T-helper 2 cell (primary cell): ENCODE data around the gene RPS29.

Experiments used
- DNase-seq, 5 experiments: peaks; one replicate each; pipeline versions ENCODE4 v3.0.0 to v3.0.0-alpha.2; 2012 to 2022

RPS29 gene

DNA sequence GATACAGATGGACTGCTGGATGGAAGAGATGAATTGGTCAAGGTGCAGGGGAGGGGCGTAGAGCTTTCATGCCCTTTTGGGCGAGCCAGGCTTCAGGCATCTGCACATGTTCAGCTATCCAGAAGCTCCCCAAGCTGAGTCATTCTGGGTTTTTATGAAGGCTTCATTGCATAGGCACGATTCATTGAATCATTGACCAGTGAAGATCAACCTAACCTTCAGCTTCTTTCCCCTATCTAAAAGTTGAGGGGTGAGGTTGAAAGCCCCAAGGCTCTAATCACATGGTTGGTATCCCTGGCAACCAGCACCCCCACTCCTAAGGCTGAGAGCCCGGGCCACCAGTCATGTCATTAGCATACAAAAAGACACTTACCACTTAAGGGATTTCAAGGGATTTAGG is 36.3 kb downstream of the RPS29 start:
- DNase-seq, result no peak

- no peak for DNase-seq
Observed at GRCh38 chr14:49549446-49549845, 36.7 kb downstream of the RPS29 start.

DNA sequence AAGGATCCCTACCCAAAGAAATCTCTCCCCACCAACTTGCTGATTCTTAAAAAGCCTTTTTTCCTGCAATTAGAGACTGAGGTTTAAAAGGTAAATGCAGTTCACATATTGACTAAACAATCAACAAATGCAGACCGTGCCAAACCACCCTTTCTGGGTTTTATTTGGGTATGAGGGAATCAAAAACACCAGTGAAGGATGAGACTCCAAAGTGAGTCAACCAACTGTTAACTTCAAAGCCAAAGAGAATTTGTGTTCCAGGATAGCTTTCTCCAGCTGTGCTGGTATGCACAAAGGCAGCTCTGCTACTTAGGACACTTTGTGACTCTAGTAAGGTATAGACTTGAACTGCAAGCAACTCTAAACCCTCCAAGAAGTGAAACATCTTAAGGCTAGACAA is 39.4 kb downstream of the RPS29 start:
- DNase-seq, result no peak

GRCh38 chr14:49545716-49546115 is 40.5 kb downstream of the RPS29 start:
- no peak for DNase-seq

- DNase-seq, result no peak
Observed at GRCh38 chr14:49545071-49545470, 41.1 kb downstream of the RPS29 start.

DNA sequence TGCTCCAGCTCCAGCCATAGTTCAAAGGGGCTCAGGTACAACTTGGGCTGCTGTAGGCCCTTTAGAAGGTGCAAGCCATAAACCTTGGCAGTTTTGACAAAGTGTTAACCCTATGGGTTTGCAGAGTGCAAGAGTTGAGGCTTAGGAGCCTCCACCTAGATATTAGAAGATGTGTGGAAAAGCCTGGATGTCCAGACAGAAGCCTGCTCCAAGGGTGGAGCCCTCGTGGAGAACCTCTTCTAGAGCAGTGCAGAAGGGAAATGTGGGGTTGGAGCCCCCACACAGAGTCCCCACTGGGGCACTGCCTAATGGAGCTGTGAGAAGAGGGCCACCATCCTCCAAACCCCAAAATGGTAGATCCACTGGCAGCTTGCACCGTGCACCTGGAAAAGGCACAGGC is 45.1 kb downstream of the RPS29 start:
- no peak for DNase-seq

DNA sequence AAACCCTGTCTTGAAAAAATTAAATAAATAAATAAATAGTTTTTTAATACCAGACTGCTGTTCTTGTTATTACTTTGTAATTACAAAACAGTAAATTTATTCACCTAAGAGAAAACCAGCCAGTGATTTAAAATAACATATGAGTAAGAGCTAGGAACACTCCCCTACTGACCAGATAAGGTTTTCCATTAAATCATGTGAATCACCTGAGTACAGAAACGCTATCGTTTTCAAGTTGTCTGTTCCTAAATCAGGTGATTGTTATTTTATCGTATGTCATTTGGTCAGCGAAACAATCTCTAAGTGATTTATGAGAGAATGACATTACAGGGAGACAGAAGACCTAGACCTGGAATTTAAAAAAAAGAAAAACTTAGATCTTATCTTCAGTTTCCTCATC is 47.3 kb downstream of the RPS29 start:
- DNase-seq, result no peak
